Upper lobe of right lung (tissue), 1 donor: ENCODE measurements around the gene PARD3B. TPM values are rescaled to one million over a fixed set of nuclear protein-coding genes. Genes with fewer than 3 reads are reported as not detected.

Experiments used
- ATAC-seq: fragments of 200-7000 bp; cut with Tn5 transposase; one replicate; pipeline ENCODE4 v1.9.1; 2020; ENCODE audit warnings: mild to moderate bottlenecking, moderate library complexity
- DNase-seq: peaks from one replicate; pipeline ENCODE4 v3.0.0-alpha.2; 2020
- H3K27ac ChIP-seq: fragments of 200-600 bp; one replicate; pipeline ENCODE4 v1.8.0; 2022
- H3K27me3 ChIP-seq: fragments of 200-600 bp; one replicate; pipeline ENCODE4 v1.8.0; 2022; ENCODE audit warnings: mild to moderate bottlenecking
- H3K36me3 ChIP-seq: fragments of 200-600 bp; one replicate; pipeline ENCODE4 v1.8.0; 2022
- H3K4me1 ChIP-seq: fragments of 200-600 bp; one replicate; pipeline ENCODE4 v1.8.0; 2022
- H3K4me3 ChIP-seq: fragments of 200-600 bp; one replicate; pipeline ENCODE4 v1.8.0; 2022; ENCODE audit warnings: mild to moderate bottlenecking
- H3K9me3 ChIP-seq: fragments of 200-600 bp; one replicate; pipeline ENCODE4 v1.8.0; 2022
- CTCF ChIP-seq: fragments of 200-600 bp; IDR thresholded peaks from one replicate; pipeline ENCODE4 v1.8.0; 2022; ENCODE audit warnings: antibody characterized with exemption
- intact Hi-C: fragments of 100-400 bp; cut with DNase I; formaldehyde crosslinking; loops from one replicate; pipeline ENCODE4 v1.11.0; 2022
- total RNA-seq: library from RNA; stranded (reverse); fragmentation: NEBNext Ultra II Directional; extraction: Animal tissue kit (Norgen Biotek cat#: 25700); gene quantifications from one replicate; pipeline ENCODE4 v1.2.1, GENCODE V29; 2021
- donor health status: DM: no; HTN: yes; CAD: no; lungs with severe emphysema.

The PARD3B gene
- total RNA-seq, 1 donor from 2014 or later: 32.5 TPM

GRCh38 chr2:205589479-205589878, 1044.2 kb downstream of the PARD3B start:
- no peaks in the 10 kb centered on the region for H3K4me1 ChIP-seq
- H3K27me3 ChIP-seq: no peaks in the 10 kb centered on the region
- no peak overlapping the region for H3K27ac ChIP-seq
- no peak for ATAC-seq
- H3K9me3 ChIP-seq: no peaks in the 10 kb centered on the region
- DNase-seq: no peak
- intact Hi-C loops: no loop called here
- no peak for TF ChIP-seq CTCF
- no peaks in the 10 kb centered on the region for H3K36me3 ChIP-seq
- no peak overlapping the region for H3K4me3 ChIP-seq

- H3K4me3 ChIP-seq: no peak overlapping the region
- no peak for TF ChIP-seq CTCF
- H3K9me3 ChIP-seq: no peaks in the 10 kb centered on the region
- no peaks in the 10 kb centered on the region for H3K27me3 ChIP-seq
- H3K36me3 ChIP-seq: no peaks in the 10 kb centered on the region
- no peak for DNase-seq
- intact Hi-C loops: no loop called here
- no peak for ATAC-seq
- H3K4me1 ChIP-seq: no peaks in the 10 kb centered on the region
- H3K27ac ChIP-seq: no peak overlapping the region
Measured at GRCh38 chr2:205590759-205591158, 1045.5 kb downstream of the PARD3B start.

- no peaks in the 10 kb centered on the region for H3K4me1 ChIP-seq
- H3K27me3 ChIP-seq: no peaks in the 10 kb centered on the region
- no peak overlapping the region for H3K4me3 ChIP-seq
- no peaks in the 10 kb centered on the region for H3K9me3 ChIP-seq
- DNase-seq (no peak), ATAC-seq (no peak)
- intact Hi-C loops: no loop called here
- TF ChIP-seq CTCF: no peak
- no peaks in the 10 kb centered on the region for H3K36me3 ChIP-seq
- H3K27ac ChIP-seq: no peak overlapping the region
Measured at GRCh38 chr2:205593891-205594290, 1048.6 kb downstream of the PARD3B start.

DNA sequence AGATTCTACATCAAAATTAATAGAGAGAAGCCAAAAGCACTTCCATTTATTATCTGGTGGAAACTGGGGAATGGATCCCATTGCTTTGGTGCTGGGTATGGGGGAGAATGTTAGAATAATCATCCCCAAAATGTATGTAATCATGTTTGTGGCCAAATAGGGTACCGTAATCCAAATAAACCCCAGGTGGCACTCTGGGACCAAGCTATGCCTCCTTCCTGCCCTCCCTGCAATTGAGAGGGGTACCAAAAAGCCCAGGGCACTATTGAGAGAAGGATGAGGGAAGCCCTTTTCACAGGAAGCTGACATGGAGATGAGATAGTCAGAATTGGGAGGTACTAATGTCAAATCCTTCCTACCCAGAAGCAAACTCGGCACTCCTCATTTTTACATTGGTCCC, 1051.3 kb downstream of the PARD3B start:
- no peak for ATAC-seq
- DNase-seq: no peak
- Histone ChIP-seq H3K4me3 (no peak overlapping the region), H3K36me3 (no peaks in the 10 kb centered on the region), H3K9me3 (no peaks in the 10 kb centered on the region), H3K27ac (no peak overlapping the region), H3K4me1 (no peaks in the 10 kb centered on the region), H3K27me3 (no peaks in the 10 kb centered on the region)
- TF ChIP-seq CTCF: no peak
- intact Hi-C loops: no loop called here

- Histone ChIP-seq H3K4me3 (no peak overlapping the region), H3K4me1 (no peaks in the 10 kb centered on the region), H3K9me3 (no peaks in the 10 kb centered on the region), H3K27ac (no peak overlapping the region), H3K27me3 (no peaks in the 10 kb centered on the region), H3K36me3 (no peaks in the 10 kb centered on the region)
- no peak for DNase-seq
- intact Hi-C loops: no loop called here
- no peak for TF ChIP-seq CTCF
- no peak for ATAC-seq
Measured at GRCh38 chr2:205605638-205606304, 1060.5 kb downstream of the PARD3B start.

DNA sequence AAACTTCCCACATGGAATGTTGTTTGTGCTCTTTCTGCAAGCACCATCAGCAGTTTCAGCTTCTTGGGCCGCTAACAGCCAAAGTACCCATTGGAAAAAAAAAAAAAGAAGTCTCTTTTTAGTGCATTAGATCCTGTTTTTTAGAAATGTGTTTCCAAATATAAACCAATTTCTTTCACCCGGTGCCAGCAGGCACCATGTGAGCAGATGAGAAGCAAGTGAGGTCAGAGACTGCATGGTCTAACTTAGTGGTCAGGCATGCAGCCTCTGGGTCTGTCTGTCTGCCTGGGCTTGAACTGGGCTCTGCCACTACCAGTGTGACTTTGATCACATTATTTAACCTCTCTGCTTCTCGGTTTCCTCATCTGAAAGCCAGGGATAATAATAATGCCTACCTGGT, 1061.9 kb downstream of the PARD3B start:
- no peaks in the 10 kb centered on the region for H3K9me3 ChIP-seq
- H3K4me1 ChIP-seq: no peaks in the 10 kb centered on the region
- ATAC-seq (no peak), DNase-seq (no peak)
- no peak overlapping the region for H3K4me3 ChIP-seq
- H3K27ac ChIP-seq: no peak overlapping the region
- H3K36me3 ChIP-seq: no peaks in the 10 kb centered on the region
- TF ChIP-seq CTCF: no peak
- intact Hi-C loops: no loop called here
- H3K27me3 ChIP-seq: no peaks in the 10 kb centered on the region
